DMS 273 treated with DMSO at 0.1 percent for 48 hours (cell line): ENCODE data around the gene PLEKHG4B.

ENCODE experiments used
- DNase-seq: peaks from one replicate; lab custom pipeline; 2025; lab: John Stamatoyannopoulos, UW

The PLEKHG4B gene

GRCh38 chr5:137741-138140, 45.8 kb downstream of the PLEKHG4B start:
- no peak for DNase-seq

- DNase-seq, result no peak
Measured at GRCh38 chr5:138936-139335, 47.0 kb downstream of the PLEKHG4B start.

GRCh38 chr5:139579-140442, 47.8 kb downstream of the PLEKHG4B start:
- DNase-seq, result no peak

- DNase-seq, result no peak
Measured at GRCh38 chr5:140443-140829, 48.5 kb downstream of the PLEKHG4B start.

- DNase-seq, result no peak
Measured at GRCh38 chr5:141211-141610, 49.2 kb downstream of the PLEKHG4B start.

GRCh38 chr5:141761-142160, 49.8 kb downstream of the PLEKHG4B start:
- no peak for DNase-seq

- no peak for DNase-seq
Measured at GRCh38 chr5:142246-142810, 50.4 kb downstream of the PLEKHG4B start.

- no peak for DNase-seq
Measured at GRCh38 chr5:143041-143440, 51.1 kb downstream of the PLEKHG4B start.

- DNase-seq, result no peak
Measured at GRCh38 chr5:144941-145340, 53.0 kb downstream of the PLEKHG4B start.

GRCh38 chr5:145585-146323, 53.8 kb downstream of the PLEKHG4B start:
- no peak for DNase-seq

GRCh38 chr5:147751-148150, 55.8 kb downstream of the PLEKHG4B start:
- DNase-seq, result no peak

- no peak for DNase-seq
Measured at GRCh38 chr5:149745-150485, 57.9 kb downstream of the PLEKHG4B start.

GRCh38 chr5:150746-151145, 58.8 kb downstream of the PLEKHG4B start:
- DNase-seq, result no peak

- no peak for DNase-seq
Measured at GRCh38 chr5:152077-152476, 60.1 kb downstream of the PLEKHG4B start.

- no peak for DNase-seq
Measured at GRCh38 chr5:153256-153655, 61.3 kb downstream of the PLEKHG4B start.

- no peak for DNase-seq
Measured at GRCh38 chr5:154236-154635, 62.3 kb downstream of the PLEKHG4B start.

GRCh38 chr5:154826-155225, 62.9 kb downstream of the PLEKHG4B start:
- DNase-seq, result no peak

- no peak for DNase-seq
Measured at GRCh38 chr5:155651-156410, 63.9 kb downstream of the PLEKHG4B start.

GRCh38 chr5:156411-157072, 64.6 kb downstream of the PLEKHG4B start:
- no peak for DNase-seq

GRCh38 chr5:157126-157715, 65.3 kb downstream of the PLEKHG4B start:
- no peak for DNase-seq

GRCh38 chr5:157801-158200, 65.8 kb downstream of the PLEKHG4B start:
- no peak for DNase-seq
